HepG2 (cell line): ENCODE data around the gene OR6S1. TPM values are rescaled to one million over a fixed set of nuclear protein-coding genes. Genes with fewer than 3 reads are reported as not detected.

ENCODE experiments used
- CENPX ChIP-seq: sonication (generic); formaldehyde crosslinking; IDR thresholded peaks from 2 replicates; pipeline ENCODE4 v1.9.0; 2021; ENCODE audit warnings: mild to moderate bottlenecking, missing genetic modification reagents, moderate library complexity
- FOXJ3 ChIP-seq: sonication (generic); formaldehyde crosslinking; IDR thresholded peaks from 2 replicates; pipeline ENCODE4 v1.4.0; 2020; ENCODE audit warnings: missing genetic modification reagents, mild to moderate bottlenecking, borderline replicate concordance
- FOXP1 ChIP-seq, 2 experiments: fragments of 450-650 bp in 1 of 2; IDR thresholded peaks; 2 replicates each; pipeline ENCODE4 v1.6.1; 2017 to 2018; ENCODE audit warnings: antibody characterized with exemption in 1 of 2
- GATAD1 ChIP-seq: IDR thresholded peaks from 2 replicates; pipeline ENCODE4 v1.6.1; 2016; ENCODE audit warnings: missing genetic modification reagents, missing compliant biosample characterization
- HOXA9 ChIP-seq: sonication (generic); formaldehyde crosslinking; IDR thresholded peaks from 2 replicates; pipeline ENCODE4 v1.8.1; 2022; ENCODE audit warnings: missing genetic modification reagents, mild to moderate bottlenecking, moderate library complexity, borderline replicate concordance
- NFE2L1 ChIP-seq: sonication (generic); formaldehyde crosslinking; IDR thresholded peaks from 2 replicates; pipeline ENCODE4 v1.4.0; 2020; ENCODE audit warnings: missing genetic modification reagents, mild to moderate bottlenecking, borderline replicate concordance
- PRPF4 ChIP-seq: fragments of 200-400 bp; formaldehyde crosslinking; IDR thresholded peaks from 2 replicates; pipeline ENCODE4 v1.6.1; 2016; ENCODE audit warnings: low read length, low read depth; ENCODE audit not compliant: poor library complexity, severe bottlenecking
- SAFB2 ChIP-seq: sonication (generic); formaldehyde crosslinking; IDR thresholded peaks from 2 replicates; pipeline ENCODE4 v1.5.1; 2020; ENCODE audit warnings: missing genetic modification reagents, low read depth, mild to moderate bottlenecking, borderline replicate concordance
- ZFX ChIP-seq: sonication (generic); formaldehyde crosslinking; IDR thresholded peaks from 2 replicates; pipeline ENCODE4 v1.4.0; 2020; ENCODE audit warnings: mild to moderate bottlenecking, low read depth, missing genetic modification reagents, moderate library complexity
- ZKSCAN8 ChIP-seq: IDR thresholded peaks from 2 replicates; pipeline ENCODE4 v1.6.1; 2016; ENCODE audit warnings: borderline replicate concordance, missing genetic modification reagents, missing compliant biosample characterization
- ZMAT3 ChIP-seq: sonication (generic); formaldehyde crosslinking; conservative IDR thresholded peaks from 2 replicates; pipeline ENCODE4 v1.7.0; 2021; ENCODE audit warnings: missing genetic modification reagents
- ZNF552 ChIP-seq: sonication (generic); formaldehyde crosslinking; IDR thresholded peaks from 2 replicates; pipeline ENCODE4 v1.9.0; 2022; ENCODE audit warnings: missing genetic modification reagents, mild to moderate bottlenecking, borderline replicate concordance
- ZNF572 ChIP-seq: sonication (generic); formaldehyde crosslinking; IDR thresholded peaks from 2 replicates; pipeline ENCODE4 v1.5.1; 2020; ENCODE audit warnings: mild to moderate bottlenecking, missing genetic modification reagents
- ZNF766 ChIP-seq: sonication (generic); formaldehyde crosslinking; IDR thresholded peaks from 2 replicates; pipeline ENCODE4 v1.5.0; 2020; ENCODE audit warnings: missing genetic modification reagents, borderline replicate concordance
- ZNF776 ChIP-seq: sonication (generic); formaldehyde crosslinking; IDR thresholded peaks from 2 replicates; pipeline ENCODE4 v1.4.0; 2020; ENCODE audit warnings: mild to moderate bottlenecking, missing genetic modification reagents
- polyA plus RNA-seq, 8 experiments: library from polyadenylated mRNA; depleted of rRNA in 3 of 8; stranded (reverse) in 7 of 8; unstranded in 1 of 8; fragments of >200 nt; fragmentation: Illumina TruSeq in 4 of 8; extraction: Trizol in 4 of 8; gene quantifications; 2 replicates each; pipeline versions ENCODE4 v1.2.1 to v1.2.3, GENCODE V29; 2011 to 2016; ENCODE audit warnings: low read depth in 4 of 8, missing spikeins in 1 of 8, mixed read lengths in 1 of 8; ENCODE audit not compliant: insufficient read depth in 1 of 8
- total RNA-seq, 5 experiments: library from RNA; depleted of rRNA; stranded (reverse); fragments of >200 nt; fragmentation: Illumina TruSeq; extraction: Trizol; gene quantifications; 2 replicates each; pipeline ENCODE4 v1.2.3, GENCODE V29; 2016; ENCODE audit warnings: low read depth in 1 of 5
- TF ChIP-seq, protein P1 (sequence below): sonication (generic); formaldehyde crosslinking; IDR thresholded peaks from 2 replicates; pipeline ENCODE4 v1.4.0; 2020; ENCODE audit warnings: missing genetic modification reagents
- TF ChIP-seq, protein P2 (sequence below): sonication (generic); formaldehyde crosslinking; IDR thresholded peaks from 2 replicates; pipeline ENCODE4 v1.9.0; 2021; ENCODE audit warnings: missing genetic modification reagents, borderline replicate concordance
- TF ChIP-seq, protein P3 (sequence below): sonication (generic); formaldehyde crosslinking; IDR thresholded peaks from 2 replicates; pipeline ENCODE4 v1.4.0; 2020; ENCODE audit warnings: missing genetic modification reagents, borderline replicate concordance
- TF ChIP-seq, protein P4 (sequence below): IDR thresholded peaks from 2 replicates; pipeline ENCODE4 v1.6.1; 2016
- TF ChIP-seq, protein P5 (sequence below): sonication (generic); formaldehyde crosslinking; conservative IDR thresholded peaks from 2 replicates; pipeline ENCODE4 v1.4.0; 2020; ENCODE audit warnings: missing genetic modification reagents

The OR6S1 gene
- total and polyA plus RNA-seq, 2 of the 13 experiments (the other 11 are each of a cell fraction or from before 2014, with no cell fraction given): 0.09 TPM; not detected in 1

DNA sequence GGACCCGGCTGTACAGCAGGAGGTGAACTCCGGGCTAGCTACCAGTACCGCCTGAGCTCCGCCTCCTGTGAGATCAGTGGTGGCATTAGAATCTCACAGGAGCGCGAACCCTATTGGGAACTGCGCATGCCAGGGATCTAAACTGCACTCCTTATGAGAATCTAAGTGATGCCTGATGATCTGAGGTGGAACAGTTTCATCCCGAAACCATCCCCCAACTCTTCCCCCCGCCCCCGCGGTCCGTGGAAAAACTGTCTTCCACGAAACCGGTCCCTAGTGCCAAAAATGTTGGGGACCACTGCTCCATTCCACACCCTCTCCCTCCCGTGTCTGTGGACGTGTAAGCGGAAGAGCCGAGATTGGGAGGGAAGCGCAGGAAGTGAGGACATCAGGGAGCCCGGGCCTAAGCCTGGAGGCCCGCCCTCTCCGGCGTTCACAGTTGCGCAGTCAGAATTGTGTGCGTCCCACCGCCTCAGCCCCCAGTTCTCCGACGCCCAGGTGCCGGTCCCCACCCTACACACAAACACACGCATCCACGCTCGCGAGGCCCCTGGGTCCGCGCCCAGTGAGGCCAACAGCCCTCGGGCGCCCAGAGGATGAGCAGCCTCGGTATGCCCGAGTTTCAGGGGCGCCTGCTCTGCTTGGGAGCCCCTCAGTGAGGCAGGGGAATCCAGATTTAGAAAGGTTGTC is 41.1 kb upstream of the OR6S1 start (continued):
- TF ChIP-seq, protein P1, sequence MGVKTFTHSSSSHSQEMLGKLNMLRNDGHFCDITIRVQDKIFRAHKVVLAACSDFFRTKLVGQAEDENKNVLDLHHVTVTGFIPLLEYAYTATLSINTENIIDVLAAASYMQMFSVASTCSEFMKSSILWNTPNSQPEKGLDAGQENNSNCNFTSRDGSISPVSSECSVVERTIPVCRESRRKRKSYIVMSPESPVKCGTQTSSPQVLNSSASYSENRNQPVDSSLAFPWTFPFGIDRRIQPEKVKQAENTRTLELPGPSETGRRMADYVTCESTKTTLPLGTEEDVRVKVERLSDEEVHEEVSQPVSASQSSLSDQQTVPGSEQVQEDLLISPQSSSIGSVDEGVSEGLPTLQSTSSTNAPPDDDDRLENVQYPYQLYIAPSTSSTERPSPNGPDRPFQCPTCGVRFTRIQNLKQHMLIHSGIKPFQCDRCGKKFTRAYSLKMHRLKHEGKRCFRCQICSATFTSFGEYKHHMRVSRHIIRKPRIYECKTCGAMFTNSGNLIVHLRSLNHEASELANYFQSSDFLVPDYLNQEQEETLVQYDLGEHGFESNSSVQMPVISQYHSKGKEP: no peak
- no peak for TF ChIP-seq CENPX (CRISPR knock-in tag)
- TF ChIP-seq ZNF776 (CRISPR knock-in tag): no peak; the same call in 1 of the 2 replicates
- TF ChIP-seq, protein P2, sequence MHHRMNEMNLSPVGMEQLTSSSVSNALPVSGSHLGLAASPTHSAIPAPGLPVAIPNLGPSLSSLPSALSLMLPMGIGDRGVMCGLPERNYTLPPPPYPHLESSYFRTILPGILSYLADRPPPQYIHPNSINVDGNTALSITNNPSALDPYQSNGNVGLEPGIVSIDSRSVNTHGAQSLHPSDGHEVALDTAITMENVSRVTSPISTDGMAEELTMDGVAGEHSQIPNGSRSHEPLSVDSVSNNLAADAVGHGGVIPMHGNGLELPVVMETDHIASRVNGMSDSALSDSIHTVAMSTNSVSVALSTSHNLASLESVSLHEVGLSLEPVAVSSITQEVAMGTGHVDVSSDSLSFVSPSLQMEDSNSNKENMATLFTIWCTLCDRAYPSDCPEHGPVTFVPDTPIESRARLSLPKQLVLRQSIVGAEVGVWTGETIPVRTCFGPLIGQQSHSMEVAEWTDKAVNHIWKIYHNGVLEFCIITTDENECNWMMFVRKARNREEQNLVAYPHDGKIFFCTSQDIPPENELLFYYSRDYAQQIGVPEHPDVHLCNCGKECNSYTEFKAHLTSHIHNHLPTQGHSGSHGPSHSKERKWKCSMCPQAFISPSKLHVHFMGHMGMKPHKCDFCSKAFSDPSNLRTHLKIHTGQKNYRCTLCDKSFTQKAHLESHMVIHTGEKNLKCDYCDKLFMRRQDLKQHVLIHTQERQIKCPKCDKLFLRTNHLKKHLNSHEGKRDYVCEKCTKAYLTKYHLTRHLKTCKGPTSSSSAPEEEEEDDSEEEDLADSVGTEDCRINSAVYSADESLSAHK (CRISPR knock-in tag): no peak; the same call in 1 of the 2 replicates
- no peak; the same call in 1 of the 2 replicates for TF ChIP-seq NFE2L1 (CRISPR knock-in tag)
- TF ChIP-seq FOXJ3 (CRISPR knock-in tag): no peak; the same call in 1 of the 2 replicates
- peak; percentile 36; the same call in 1 of the 2 replicates for TF ChIP-seq ZNF552
- no peak for TF ChIP-seq FOXP1 (IDR thresholded peaks at IDR 0.05)
- 0 out of 2 replicates have a peak, but pooled peaks have one; percentile 22 for TF ChIP-seq FOXP1 (CRISPR knock-in tag; IDR thresholded peaks at IDR 0.05)
- TF ChIP-seq HOXA9: peak; percentile 96
- TF ChIP-seq, protein P3, sequence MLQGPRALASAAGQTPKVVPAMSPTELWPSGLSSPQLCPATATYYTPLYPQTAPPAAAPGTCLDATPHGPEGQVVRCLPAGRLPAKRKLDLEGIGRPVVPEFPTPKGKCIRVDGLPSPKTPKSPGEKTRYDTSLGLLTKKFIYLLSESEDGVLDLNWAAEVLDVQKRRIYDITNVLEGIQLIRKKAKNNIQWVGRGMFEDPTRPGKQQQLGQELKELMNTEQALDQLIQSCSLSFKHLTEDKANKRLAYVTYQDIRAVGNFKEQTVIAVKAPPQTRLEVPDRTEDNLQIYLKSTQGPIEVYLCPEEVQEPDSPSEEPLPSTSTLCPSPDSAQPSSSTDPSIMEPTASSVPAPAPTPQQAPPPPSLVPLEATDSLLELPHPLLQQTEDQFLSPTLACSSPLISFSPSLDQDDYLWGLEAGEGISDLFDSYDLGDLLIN (CRISPR knock-in tag): peak; percentile 65; the same call in 1 of the 2 replicates
- TF ChIP-seq, protein P4, sequence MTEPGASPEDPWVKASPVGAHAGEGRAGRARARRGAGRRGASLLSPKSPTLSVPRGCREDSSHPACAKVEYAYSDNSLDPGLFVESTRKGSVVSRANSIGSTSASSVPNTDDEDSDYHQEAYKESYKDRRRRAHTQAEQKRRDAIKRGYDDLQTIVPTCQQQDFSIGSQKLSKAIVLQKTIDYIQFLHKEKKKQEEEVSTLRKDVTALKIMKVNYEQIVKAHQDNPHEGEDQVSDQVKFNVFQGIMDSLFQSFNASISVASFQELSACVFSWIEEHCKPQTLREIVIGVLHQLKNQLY (CRISPR knock-in tag): peak; percentile 24; the same call in 1 of the 2 replicates
- TF ChIP-seq GATAD1 (CRISPR knock-in tag): peak; percentile 81
- TF ChIP-seq, protein P5, sequence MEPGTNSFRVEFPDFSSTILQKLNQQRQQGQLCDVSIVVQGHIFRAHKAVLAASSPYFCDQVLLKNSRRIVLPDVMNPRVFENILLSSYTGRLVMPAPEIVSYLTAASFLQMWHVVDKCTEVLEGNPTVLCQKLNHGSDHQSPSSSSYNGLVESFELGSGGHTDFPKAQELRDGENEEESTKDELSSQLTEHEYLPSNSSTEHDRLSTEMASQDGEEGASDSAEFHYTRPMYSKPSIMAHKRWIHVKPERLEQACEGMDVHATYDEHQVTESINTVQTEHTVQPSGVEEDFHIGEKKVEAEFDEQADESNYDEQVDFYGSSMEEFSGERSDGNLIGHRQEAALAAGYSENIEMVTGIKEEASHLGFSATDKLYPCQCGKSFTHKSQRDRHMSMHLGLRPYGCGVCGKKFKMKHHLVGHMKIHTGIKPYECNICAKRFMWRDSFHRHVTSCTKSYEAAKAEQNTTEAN (CRISPR knock-in tag): peak; percentile 15
- TF ChIP-seq PRPF4: no peak
- peak; percentile 77; the same call in 1 of the 2 replicates for TF ChIP-seq ZFX (CRISPR knock-in tag)
- TF ChIP-seq ZNF766 (CRISPR knock-in tag): 0 out of 2 replicates have a peak, but pooled peaks have one; percentile 10
- no peak for TF ChIP-seq SAFB2 (CRISPR knock-in tag)
- TF ChIP-seq ZNF572 (CRISPR knock-in tag): peak; percentile 95
- peak; percentile 71 for TF ChIP-seq ZMAT3 (CRISPR knock-in tag)
- TF ChIP-seq ZKSCAN8: no peak
